ENCODE results near the gene KCNJ12.
"Not testable (repeated sequence)": the region's sequence is repeated elsewhere in the genome, so short reads cannot be mapped to it uniquely, and the experiment has no call there.

The KCNJ12 gene

GRCh38 chr17:21410371-21410770, 34.2 kb downstream of the KCNJ12 start:
- H3K4me3 ChIP-seq (replicated peaks; ENCODE audit: low read depth, low read length); DNase-seq (ENCODE audit: extremely low read depth, low read depth): not testable (repeated sequence)

- H3K4me3 ChIP-seq (replicated peaks; ENCODE audit: low read depth, low read length); DNase-seq (ENCODE audit: extremely low read depth, low read depth): not testable (repeated sequence)
Measured at GRCh38 chr17:21410906-21411678, 34.9 kb downstream of the KCNJ12 start.

- not testable (repeated sequence) for H3K4me3 ChIP-seq (replicated peaks; ENCODE audit: low read depth, low read length); DNase-seq (ENCODE audit: extremely low read depth, low read depth)
Measured at GRCh38 chr17:21411679-21412205, 35.6 kb downstream of the KCNJ12 start.

- DNase-seq (ENCODE audit: extremely low read depth, low read depth): not testable (repeated sequence)
Measured at GRCh38 chr17:21412207-21412681, 36.1 kb downstream of the KCNJ12 start.

GRCh38 chr17:21413570-21414279, 37.6 kb downstream of the KCNJ12 start:
- DNase-seq (ENCODE audit: extremely low read depth, low read depth); H3K4me3 ChIP-seq (replicated peaks; ENCODE audit: low read depth, low read length): not testable (repeated sequence)

More at GRCh38 chr17:21412207-21412681, 36.1 kb downstream of the KCNJ12 start:
- H3K4me3 ChIP-seq (replicated peaks; ENCODE audit: low read depth, low read length): not testable (repeated sequence)

- DNase-seq (ENCODE audit: extremely low read depth, low read depth): not testable (repeated sequence)
Measured at GRCh38 chr17:21414616-21415015, 38.5 kb downstream of the KCNJ12 start.

GRCh38 chr17:21415166-21415990, 39.2 kb downstream of the KCNJ12 start:
- H3K4me3 ChIP-seq (replicated peaks; ENCODE audit: low read depth, low read length); DNase-seq (ENCODE audit: extremely low read depth, low read depth): not testable (repeated sequence)

More at GRCh38 chr17:21414616-21415015, 38.5 kb downstream of the KCNJ12 start:
- H3K4me3 ChIP-seq (replicated peaks; ENCODE audit: low read depth, low read length): not testable (repeated sequence)

- DNase-seq (ENCODE audit: extremely low read depth, low read depth); H3K4me3 ChIP-seq (replicated peaks; ENCODE audit: low read depth, low read length): not testable (repeated sequence)
Measured at GRCh38 chr17:21416471-21416981, 40.4 kb downstream of the KCNJ12 start.

GRCh38 chr17:21417349-21417748, 41.2 kb downstream of the KCNJ12 start:
- DNase-seq (ENCODE audit: extremely low read depth, low read depth); H3K4me3 ChIP-seq (replicated peaks; ENCODE audit: low read depth, low read length): not testable (repeated sequence)

- DNase-seq (ENCODE audit: extremely low read depth, low read depth): no peak
- no peak overlapping the region for H3K4me3 ChIP-seq (replicated peaks; ENCODE audit: low read depth, low read length)
- TF ChIP-seq CTCF (IDR thresholded peaks at IDR 0.05; ENCODE audit: low read depth, low read length, missing control alignments): no peak
Measured at GRCh38 chr17:21417921-21418320, 41.8 kb downstream of the KCNJ12 start.

- TF ChIP-seq CTCF (IDR thresholded peaks at IDR 0.05; ENCODE audit: low read depth, low read length, missing control alignments): no peak
- no peak for DNase-seq (ENCODE audit: extremely low read depth, low read depth)
- no peak overlapping the region for H3K4me3 ChIP-seq (replicated peaks; ENCODE audit: low read depth, low read length)
Measured at GRCh38 chr17:21418446-21419298, 42.5 kb downstream of the KCNJ12 start.

Data from HFF-Myc (cell line).